OCI-LY1 (cell line): ENCODE measurements around the gene FREY1.

Source experiments
- H2AFZ ChIP-seq: fragments of 200-600 bp; sonication (generic), shearing (Covaris generic); 2 replicates; pipeline ENCODE4 v1.6.0; 2014; ENCODE audit warnings: antibody characterized with exemption, mild to moderate bottlenecking, low read length
- H3F3A ChIP-seq: fragments of 200-600 bp; sonication (generic), shearing (Covaris generic); 2 replicates; pipeline ENCODE4 v1.6.0; 2014; ENCODE audit warnings: mild to moderate bottlenecking, antibody characterized with exemption, low read length, moderate library complexity; ENCODE audit not compliant: insufficient read depth
- H3K27ac ChIP-seq: fragments of 200-600 bp; sonication (generic); 2 replicates; pipeline ENCODE4 v1.5.1; 2014; ENCODE audit warnings: low read length, mixed run types, mild to moderate bottlenecking, low read depth; ENCODE audit not compliant: poor library complexity, severe bottlenecking
- H3K27me3 ChIP-seq: fragments of 200-600 bp; sonication (generic); 2 replicates; pipeline ENCODE4 v1.6.0; 2014; ENCODE audit warnings: antibody characterized with exemption, mild to moderate bottlenecking, low read length, moderate library complexity; ENCODE audit not compliant: insufficient read depth
- H3K36me3 ChIP-seq: fragments of 200-600 bp; sonication (generic); 2 replicates; pipeline ENCODE4 v1.6.1; 2014; ENCODE audit warnings: mild to moderate bottlenecking, antibody characterized with exemption, low read length, moderate library complexity, mixed read lengths; ENCODE audit not compliant: insufficient read depth
- H3K4me1 ChIP-seq: fragments of 200-600 bp; sonication (generic); 2 replicates; pipeline ENCODE4 v1.5.1; 2014; ENCODE audit warnings: mild to moderate bottlenecking, low read length, moderate library complexity; ENCODE audit not compliant: insufficient read depth, severe bottlenecking
- H3K4me2 ChIP-seq: fragments of 200-600 bp; sonication (generic), shearing (Covaris generic); 2 replicates; pipeline ENCODE4 v1.6.1; 2014; ENCODE audit warnings: low read length
- H3K4me3 ChIP-seq: fragments of 200-600 bp; sonication (generic); 2 replicates; pipeline ENCODE4 v1.5.1; 2014; ENCODE audit warnings: low read length, low read depth, mild to moderate bottlenecking, mixed read lengths; ENCODE audit not compliant: poor library complexity, severe bottlenecking
- H3K79me2 ChIP-seq: fragments of 200-600 bp; shearing (Covaris generic); 2 replicates; pipeline ENCODE4 v1.6.1; 2016; ENCODE audit warnings: mixed run types, low read length, mixed read lengths; ENCODE audit not compliant: insufficient read depth
- H3K9ac ChIP-seq: fragments of 200-600 bp; sonication (generic), shearing (Covaris generic); 2 replicates; pipeline ENCODE4 v1.6.1; 2014; ENCODE audit warnings: mild to moderate bottlenecking, low read length, mixed read lengths
- H3K9me2 ChIP-seq: fragments of 200-600 bp; sonication (generic), shearing (Covaris generic); 2 replicates; pipeline ENCODE4 v1.6.1; 2014; ENCODE audit warnings: low read depth, mild to moderate bottlenecking, low read length, mixed read lengths
- H3K9me3 ChIP-seq: fragments of 200-600 bp; shearing (Covaris generic); 2 replicates; pipeline ENCODE4 v1.6.1; 2014; ENCODE audit warnings: low read length, mixed read lengths
- H4K20me1 ChIP-seq: fragments of 200-600 bp; sonication (generic), shearing (Covaris generic); 2 replicates; pipeline ENCODE4 v1.6.0; 2016; ENCODE audit warnings: mild to moderate bottlenecking, low read length; ENCODE audit not compliant: insufficient read depth
- CTCF ChIP-seq: fragments of 200-600 bp; sonication (generic), shearing (Covaris generic); IDR thresholded peaks from 2 replicates; pipeline ENCODE4 v1.5.1; 2017; ENCODE audit warnings: mild to moderate bottlenecking, antibody characterized with exemption, low read length, moderate library complexity, mixed read lengths
- EZH2 ChIP-seq: fragments of 200-600 bp; sonication (generic), shearing (Covaris generic); IDR thresholded peaks from 2 replicates; pipeline ENCODE4 v1.8.0; 2017; ENCODE audit warnings: borderline replicate concordance, mixed run types, mild to moderate bottlenecking, antibody characterized with exemption, low read length, moderate library complexity, mixed read lengths

The FREY1 gene

GRCh38 chr11:45922425-45923082 is 15.5 kb upstream of the FREY1 start, which contains the start of gene LARGE2:
TSS of gene LARGE2 (plus strand) at chr11:45922656. CDS start at chr11:45922883, 227 bp downstream.
- TF ChIP-seq CTCF (no peak), EZH2 (no peak)
- Histone ChIP-seq H3K4me1 (peaks cover 32% of the 10 kb centered on the region), H2AFZ (no peak within 1 kb of the TSS), H3K9me2 (no peaks in the 10 kb centered on the region), H3K79me2 (no peaks in the 10 kb centered on the region), H3F3A (no peaks in the 10 kb centered on the region), H3K36me3 (no peaks in the 10 kb centered on the region), H3K9ac (peak within 1 kb of the TSS; percentile 19; the same call in 1 of the 2 replicates), H3K4me2 (peak within 1 kb of the TSS; percentile 54), H3K4me3 (peak within 1 kb of the TSS; percentile 53), H4K20me1 (no peaks in the 10 kb centered on the region), H3K9me3 (no peaks in the 10 kb centered on the region), H3K27me3 (no peaks in the 10 kb centered on the region; the same call in 1 of the 2 replicates), H3K27ac (no peak within 1 kb of the TSS)

- no peaks in the 10 kb centered on the region for H3F3A ChIP-seq
- peaks cover 37% of the 10 kb centered on the region for H3K4me1 ChIP-seq
- H3K4me3 ChIP-seq = peak overlapping the region; percentile 53
- H3K27me3 ChIP-seq = no peaks in the 10 kb centered on the region; the same call in 1 of the 2 replicates
- no peak for TF ChIP-seq CTCF
- no peak for TF ChIP-seq EZH2
- H3K36me3 ChIP-seq = no peaks in the 10 kb centered on the region
- H3K4me2 ChIP-seq = peak overlapping the region; percentile 54
- H3K9me3 ChIP-seq = no peaks in the 10 kb centered on the region
- H3K27ac ChIP-seq = no peak overlapping the region
- H3K9me2 ChIP-seq = no peaks in the 10 kb centered on the region
- no peak overlapping the region for H2AFZ ChIP-seq
- H3K9ac ChIP-seq = no peak overlapping the region; the same call in 1 of the 2 replicates
- H3K79me2 ChIP-seq = 0 out of 2 replicates have a peak, but pooled peaks cover 3% of the 10 kb centered on the region
- no peaks in the 10 kb centered on the region for H4K20me1 ChIP-seq
Measured at GRCh38 chr11:45921561-45922424, 14.7 kb upstream of the FREY1 start.

GRCh38 chr11:45920531-45921477 is 13.7 kb upstream of the FREY1 start:
- H4K20me1 ChIP-seq = no peaks in the 10 kb centered on the region
- H3K9me2 ChIP-seq = no peaks in the 10 kb centered on the region
- H3K9ac ChIP-seq = no peak overlapping the region
- 0 out of 2 replicates have a peak, but pooled peaks cover 3% of the 10 kb centered on the region for H3K79me2 ChIP-seq
- H3K4me3 ChIP-seq = no peak overlapping the region
- H3K27me3 ChIP-seq = no peaks in the 10 kb centered on the region
- peaks cover 6% of the 10 kb centered on the region; the same call in 1 of the 2 replicates for H3K36me3 ChIP-seq
- no peak overlapping the region for H2AFZ ChIP-seq
- no peaks in the 10 kb centered on the region for H3F3A ChIP-seq
- H3K9me3 ChIP-seq = no peaks in the 10 kb centered on the region
- H3K27ac ChIP-seq = no peak overlapping the region
- no peak overlapping the region for H3K4me2 ChIP-seq
- peaks cover 46% of the 10 kb centered on the region for H3K4me1 ChIP-seq
- no peak for TF ChIP-seq EZH2
- TF ChIP-seq CTCF = no peak
